ENCODE measurements around the gene SLC22A25.

Gene SLC22A25

DNA sequence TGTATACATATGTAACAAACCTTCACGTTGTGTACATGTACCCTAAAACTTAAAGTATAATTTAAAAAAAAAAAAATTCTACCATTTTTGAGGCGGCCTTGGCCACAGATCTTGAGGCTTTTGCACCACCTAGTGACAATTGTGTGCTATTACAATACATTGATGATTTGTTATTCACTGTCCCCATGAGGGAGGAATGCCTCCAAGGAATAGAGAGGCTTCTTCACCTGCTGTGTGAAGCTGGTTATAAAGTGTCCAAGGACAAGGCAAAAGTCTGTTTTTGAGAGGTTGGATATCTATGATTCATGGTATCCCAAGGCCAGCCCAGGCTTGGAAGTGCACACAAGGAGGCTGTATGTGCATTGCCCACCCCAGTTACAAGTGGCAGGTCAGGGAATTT is 30.7 kb downstream of the SLC22A25 start:
- TF ChIP-seq, protein P1, sequence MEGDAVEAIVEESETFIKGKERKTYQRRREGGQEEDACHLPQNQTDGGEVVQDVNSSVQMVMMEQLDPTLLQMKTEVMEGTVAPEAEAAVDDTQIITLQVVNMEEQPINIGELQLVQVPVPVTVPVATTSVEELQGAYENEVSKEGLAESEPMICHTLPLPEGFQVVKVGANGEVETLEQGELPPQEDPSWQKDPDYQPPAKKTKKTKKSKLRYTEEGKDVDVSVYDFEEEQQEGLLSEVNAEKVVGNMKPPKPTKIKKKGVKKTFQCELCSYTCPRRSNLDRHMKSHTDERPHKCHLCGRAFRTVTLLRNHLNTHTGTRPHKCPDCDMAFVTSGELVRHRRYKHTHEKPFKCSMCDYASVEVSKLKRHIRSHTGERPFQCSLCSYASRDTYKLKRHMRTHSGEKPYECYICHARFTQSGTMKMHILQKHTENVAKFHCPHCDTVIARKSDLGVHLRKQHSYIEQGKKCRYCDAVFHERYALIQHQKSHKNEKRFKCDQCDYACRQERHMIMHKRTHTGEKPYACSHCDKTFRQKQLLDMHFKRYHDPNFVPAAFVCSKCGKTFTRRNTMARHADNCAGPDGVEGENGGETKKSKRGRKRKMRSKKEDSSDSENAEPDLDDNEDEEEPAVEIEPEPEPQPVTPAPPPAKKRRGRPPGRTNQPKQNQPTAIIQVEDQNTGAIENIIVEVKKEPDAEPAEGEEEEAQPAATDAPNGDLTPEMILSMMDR (IDR thresholded peaks at IDR 0.05; ENCODE audit: control extremely low read depth, extremely low read depth, low read depth, missing control alignments) = peak; percentile 33
- POLR2A ChIA-PET = no interaction called here
- DNase-seq (ENCODE audit: extremely low spot score) = peak; percentile 24
- CTCF ChIA-PET = interaction anchor here (0.9 to 3.4 kb wide), 5 partner anchors 10 to 306 kb away, joined by 3 to 17 read pairs (median 3); no protein-coding TSS in a partner anchor

DNA sequence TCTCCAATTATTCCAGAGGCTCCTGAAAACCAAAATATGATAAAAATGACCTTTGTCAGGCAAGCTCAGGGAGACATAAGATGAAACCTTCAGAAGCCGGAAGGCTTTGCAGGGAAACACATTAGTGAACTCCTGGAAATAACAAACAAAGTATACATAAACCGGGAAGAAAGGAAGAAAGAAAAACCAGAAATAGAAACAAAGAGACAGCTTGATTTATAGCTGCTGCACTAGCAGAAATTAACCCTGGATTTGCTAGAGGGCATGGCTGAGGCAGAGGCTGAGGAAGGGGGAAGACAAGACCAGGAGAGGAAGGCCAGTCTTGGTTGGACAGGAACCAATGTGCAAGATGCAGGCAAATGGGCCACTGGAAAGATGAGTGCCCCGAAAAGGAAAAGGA is 33.3 kb downstream of the SLC22A25 start:
- CTCF ChIA-PET = interaction anchor here (1.9 kb wide), 1 partner anchor 304 kb away, joined by 5 read pairs; no protein-coding TSS in a partner anchor
- POLR2A ChIA-PET = no interaction called here
- TF ChIP-seq, protein P1 (IDR thresholded peaks at IDR 0.05; ENCODE audit: control extremely low read depth, extremely low read depth, low read depth, missing control alignments) = no peak
- DNase-seq (ENCODE audit: extremely low spot score) = no peak
